ENCODE data around the gene PSMB7.

The PSMB7 gene

GRCh38 chr9:124308606-124309491 lies 106.4 kb downstream of the PSMB7 start:
- no peak for TF ChIP-seq EGR1 (IDR thresholded peaks at IDR 0.05)
- TF ChIP-seq TAF1 (IDR thresholded peaks at IDR 0.05; ENCODE audit: low read depth) = no peak
- TF ChIP-seq TEAD4 (IDR thresholded peaks at IDR 0.05) = no peak
- TF ChIP-seq TCF12 (IDR thresholded peaks at IDR 0.05; ENCODE audit: low read depth) = no peak
- no peak for TF ChIP-seq FOXM1 (IDR thresholded peaks at IDR 0.05; ENCODE audit: borderline replicate concordance, low read depth)
- TF ChIP-seq, protein P1, sequence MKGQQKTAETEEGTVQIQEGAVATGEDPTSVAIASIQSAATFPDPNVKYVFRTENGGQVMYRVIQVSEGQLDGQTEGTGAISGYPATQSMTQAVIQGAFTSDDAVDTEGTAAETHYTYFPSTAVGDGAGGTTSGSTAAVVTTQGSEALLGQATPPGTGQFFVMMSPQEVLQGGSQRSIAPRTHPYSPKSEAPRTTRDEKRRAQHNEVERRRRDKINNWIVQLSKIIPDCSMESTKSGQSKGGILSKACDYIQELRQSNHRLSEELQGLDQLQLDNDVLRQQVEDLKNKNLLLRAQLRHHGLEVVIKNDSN (IDR thresholded peaks at IDR 0.05) = no peak
- TF ChIP-seq ZBTB7A (IDR thresholded peaks at IDR 0.05; ENCODE audit: low read depth) = no peak
- no peak for TF ChIP-seq CREB1 (IDR thresholded peaks at IDR 0.05; ENCODE audit: low read depth)
- TF ChIP-seq CEBPB (IDR thresholded peaks at IDR 0.05) = no peak
- no peak for TF ChIP-seq RAD21 (IDR thresholded peaks at IDR 0.05; ENCODE audit: low read depth)
- TF ChIP-seq, protein P2, sequence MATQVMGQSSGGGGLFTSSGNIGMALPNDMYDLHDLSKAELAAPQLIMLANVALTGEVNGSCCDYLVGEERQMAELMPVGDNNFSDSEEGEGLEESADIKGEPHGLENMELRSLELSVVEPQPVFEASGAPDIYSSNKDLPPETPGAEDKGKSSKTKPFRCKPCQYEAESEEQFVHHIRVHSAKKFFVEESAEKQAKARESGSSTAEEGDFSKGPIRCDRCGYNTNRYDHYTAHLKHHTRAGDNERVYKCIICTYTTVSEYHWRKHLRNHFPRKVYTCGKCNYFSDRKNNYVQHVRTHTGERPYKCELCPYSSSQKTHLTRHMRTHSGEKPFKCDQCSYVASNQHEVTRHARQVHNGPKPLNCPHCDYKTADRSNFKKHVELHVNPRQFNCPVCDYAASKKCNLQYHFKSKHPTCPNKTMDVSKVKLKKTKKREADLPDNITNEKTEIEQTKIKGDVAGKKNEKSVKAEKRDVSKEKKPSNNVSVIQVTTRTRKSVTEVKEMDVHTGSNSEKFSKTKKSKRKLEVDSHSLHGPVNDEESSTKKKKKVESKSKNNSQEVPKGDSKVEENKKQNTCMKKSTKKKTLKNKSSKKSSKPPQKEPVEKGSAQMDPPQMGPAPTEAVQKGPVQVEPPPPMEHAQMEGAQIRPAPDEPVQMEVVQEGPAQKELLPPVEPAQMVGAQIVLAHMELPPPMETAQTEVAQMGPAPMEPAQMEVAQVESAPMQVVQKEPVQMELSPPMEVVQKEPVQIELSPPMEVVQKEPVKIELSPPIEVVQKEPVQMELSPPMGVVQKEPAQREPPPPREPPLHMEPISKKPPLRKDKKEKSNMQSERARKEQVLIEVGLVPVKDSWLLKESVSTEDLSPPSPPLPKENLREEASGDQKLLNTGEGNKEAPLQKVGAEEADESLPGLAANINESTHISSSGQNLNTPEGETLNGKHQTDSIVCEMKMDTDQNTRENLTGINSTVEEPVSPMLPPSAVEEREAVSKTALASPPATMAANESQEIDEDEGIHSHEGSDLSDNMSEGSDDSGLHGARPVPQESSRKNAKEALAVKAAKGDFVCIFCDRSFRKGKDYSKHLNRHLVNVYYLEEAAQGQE (IDR thresholded peaks at IDR 0.05; ENCODE audit: low read depth) = no peak

GRCh38 chr9:124307379-124308030 lies 107.7 kb downstream of the PSMB7 start:
- TF ChIP-seq YY1 (IDR thresholded peaks at IDR 0.05; ENCODE audit: low read depth) (no peak), FOXM1 (IDR thresholded peaks at IDR 0.05; ENCODE audit: borderline replicate concordance, low read depth) (no peak), CREB1 (IDR thresholded peaks at IDR 0.05; ENCODE audit: low read depth) (no peak), ZBTB7A (IDR thresholded peaks at IDR 0.05; ENCODE audit: low read depth) (no peak), TCF12 (IDR thresholded peaks at IDR 0.05; ENCODE audit: low read depth) (no peak), CEBPB (IDR thresholded peaks at IDR 0.05) (no peak), TAF1 (IDR thresholded peaks at IDR 0.05; ENCODE audit: low read depth) (no peak), EGR1 (IDR thresholded peaks at IDR 0.05) (no peak), TEAD4 (IDR thresholded peaks at IDR 0.05) (no peak), NFIC (IDR thresholded peaks at IDR 0.05) (no peak), MAX (IDR thresholded peaks at IDR 0.05) (no peak), EP300 (IDR thresholded peaks at IDR 0.05; ENCODE audit: borderline replicate concordance) (no peak), RAD21 (IDR thresholded peaks at IDR 0.05; ENCODE audit: low read depth) (no peak)
- TF ChIP-seq, protein P1 (IDR thresholded peaks at IDR 0.05) = no peak
- TF ChIP-seq, protein P2 (IDR thresholded peaks at IDR 0.05; ENCODE audit: low read depth) = no peak

DNA sequence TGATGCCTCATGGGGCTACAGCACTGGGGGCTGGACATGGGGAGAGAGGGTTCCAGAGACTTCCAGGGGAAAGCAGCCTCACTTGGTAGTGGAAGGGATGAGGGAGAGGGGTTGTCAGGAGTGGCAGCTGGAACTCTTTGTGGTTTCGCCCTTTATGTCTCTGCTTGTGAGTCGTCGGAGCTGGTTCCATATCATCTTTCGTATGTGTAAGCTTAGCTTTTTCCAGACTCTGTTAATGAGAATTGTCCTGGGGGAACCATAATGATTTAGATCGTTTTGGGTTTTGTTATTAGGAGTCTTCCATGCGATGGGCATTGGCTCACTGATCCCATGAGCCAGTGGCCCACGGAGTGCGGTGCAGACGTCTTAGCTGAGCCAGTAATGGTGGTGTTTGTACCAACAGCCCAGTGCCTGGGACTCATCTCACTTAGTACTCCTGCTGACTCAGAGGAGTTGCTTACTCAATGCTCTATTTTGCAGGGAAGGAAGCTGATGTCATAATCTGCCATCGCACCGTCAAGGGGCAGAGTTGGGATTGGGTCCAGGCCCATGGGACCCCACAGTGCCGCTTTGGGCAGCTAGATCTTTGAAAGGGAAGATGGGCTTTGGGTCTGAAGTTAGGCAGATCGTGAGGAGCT lies 109.0 kb downstream of the PSMB7 start:
- TF ChIP-seq CEBPB (IDR thresholded peaks at IDR 0.05) (no peak), CREB1 (IDR thresholded peaks at IDR 0.05; ENCODE audit: low read depth) (no peak), FOXM1 (IDR thresholded peaks at IDR 0.05; ENCODE audit: borderline replicate concordance, low read depth) (no peak), RAD21 (IDR thresholded peaks at IDR 0.05; ENCODE audit: low read depth) (no peak), EGR1 (IDR thresholded peaks at IDR 0.05) (no peak), TAF1 (IDR thresholded peaks at IDR 0.05; ENCODE audit: low read depth) (no peak), TCF12 (IDR thresholded peaks at IDR 0.05; ENCODE audit: low read depth) (no peak), EP300 (IDR thresholded peaks at IDR 0.05; ENCODE audit: borderline replicate concordance) (no peak), YY1 (IDR thresholded peaks at IDR 0.05; ENCODE audit: low read depth) (no peak), MAX (IDR thresholded peaks at IDR 0.05) (no peak), ZBTB7A (IDR thresholded peaks at IDR 0.05; ENCODE audit: low read depth) (no peak), NFIC (IDR thresholded peaks at IDR 0.05) (no peak), TEAD4 (IDR thresholded peaks at IDR 0.05) (no peak)
- TF ChIP-seq, protein P2 (IDR thresholded peaks at IDR 0.05; ENCODE audit: low read depth) = no peak
- TF ChIP-seq, protein P1 (IDR thresholded peaks at IDR 0.05) = no peak
